GM12874 (cell line): ENCODE data around the gene LBR.

Experiments used
- TF ChIP-seq, protein P1 (sequence below): IDR thresholded peaks from 2 replicates; pipeline ENCODE4 v1.5.1; 2011; ENCODE audit warnings: low read depth, mild to moderate bottlenecking, control low read depth, low read length, moderate library complexity; ENCODE audit not compliant: insufficient read depth

LBR gene

DNA sequence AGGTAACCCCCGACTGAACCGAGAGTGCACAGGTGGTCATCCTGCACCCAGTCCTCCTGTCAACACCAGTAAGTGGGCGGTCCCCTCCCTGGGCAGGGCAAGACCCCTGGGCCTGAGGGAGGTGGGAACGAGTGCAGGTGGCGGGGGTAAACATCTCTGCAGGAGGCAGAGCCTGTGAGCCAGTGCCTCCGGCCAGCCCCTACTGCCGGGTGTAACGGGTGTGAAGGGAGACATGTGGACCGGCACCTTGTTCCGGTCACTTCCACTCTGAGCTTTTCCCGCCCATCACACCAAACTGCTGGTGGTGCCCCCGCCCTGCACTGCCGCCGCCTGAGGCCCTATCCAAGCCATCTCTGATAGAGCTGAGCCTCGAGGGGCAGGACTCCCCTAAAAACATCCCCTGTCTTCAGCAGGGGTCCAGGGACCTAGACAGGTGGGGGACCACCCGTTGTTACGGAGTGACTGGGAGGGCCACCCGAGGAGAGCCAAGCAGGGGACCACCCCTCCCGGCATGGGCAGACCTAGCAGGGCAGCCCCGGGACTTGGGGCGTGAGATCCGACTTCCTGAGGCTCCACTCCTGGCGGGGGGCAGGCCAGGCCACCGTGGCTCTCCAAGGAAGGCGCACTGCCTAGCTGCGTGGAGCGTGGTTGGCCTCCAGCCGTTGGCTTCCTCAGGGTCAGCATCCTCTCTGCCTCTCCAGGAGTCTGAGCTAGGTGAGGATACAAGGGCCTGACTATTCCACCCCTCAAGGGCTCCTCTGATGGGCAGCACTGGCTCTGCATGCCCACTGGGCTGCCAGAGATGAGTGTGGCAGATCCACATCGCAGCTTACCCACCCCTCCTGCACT, 43.8 kb upstream of the LBR start:
- TF ChIP-seq, protein P1, sequence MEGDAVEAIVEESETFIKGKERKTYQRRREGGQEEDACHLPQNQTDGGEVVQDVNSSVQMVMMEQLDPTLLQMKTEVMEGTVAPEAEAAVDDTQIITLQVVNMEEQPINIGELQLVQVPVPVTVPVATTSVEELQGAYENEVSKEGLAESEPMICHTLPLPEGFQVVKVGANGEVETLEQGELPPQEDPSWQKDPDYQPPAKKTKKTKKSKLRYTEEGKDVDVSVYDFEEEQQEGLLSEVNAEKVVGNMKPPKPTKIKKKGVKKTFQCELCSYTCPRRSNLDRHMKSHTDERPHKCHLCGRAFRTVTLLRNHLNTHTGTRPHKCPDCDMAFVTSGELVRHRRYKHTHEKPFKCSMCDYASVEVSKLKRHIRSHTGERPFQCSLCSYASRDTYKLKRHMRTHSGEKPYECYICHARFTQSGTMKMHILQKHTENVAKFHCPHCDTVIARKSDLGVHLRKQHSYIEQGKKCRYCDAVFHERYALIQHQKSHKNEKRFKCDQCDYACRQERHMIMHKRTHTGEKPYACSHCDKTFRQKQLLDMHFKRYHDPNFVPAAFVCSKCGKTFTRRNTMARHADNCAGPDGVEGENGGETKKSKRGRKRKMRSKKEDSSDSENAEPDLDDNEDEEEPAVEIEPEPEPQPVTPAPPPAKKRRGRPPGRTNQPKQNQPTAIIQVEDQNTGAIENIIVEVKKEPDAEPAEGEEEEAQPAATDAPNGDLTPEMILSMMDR = no peak

DNA sequence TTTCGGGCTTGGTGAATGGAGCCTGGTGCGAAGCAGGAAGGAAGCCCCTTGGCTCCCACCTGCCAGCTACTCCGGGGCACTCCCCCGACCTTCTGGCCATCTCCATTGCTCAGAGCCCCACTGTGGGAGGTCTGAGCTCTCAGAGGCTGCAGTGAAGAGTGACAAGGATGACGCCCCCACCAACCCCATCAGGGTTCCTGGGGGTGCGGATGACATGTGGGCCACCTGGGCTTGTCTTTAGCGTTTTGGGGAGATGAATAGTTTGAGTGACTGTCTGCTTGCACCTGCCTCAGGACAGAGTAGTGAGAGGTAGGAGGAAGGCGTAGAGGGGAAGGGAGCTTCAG, 43.2 kb upstream of the LBR start:
- TF ChIP-seq, protein P1 = no peak

DNA sequence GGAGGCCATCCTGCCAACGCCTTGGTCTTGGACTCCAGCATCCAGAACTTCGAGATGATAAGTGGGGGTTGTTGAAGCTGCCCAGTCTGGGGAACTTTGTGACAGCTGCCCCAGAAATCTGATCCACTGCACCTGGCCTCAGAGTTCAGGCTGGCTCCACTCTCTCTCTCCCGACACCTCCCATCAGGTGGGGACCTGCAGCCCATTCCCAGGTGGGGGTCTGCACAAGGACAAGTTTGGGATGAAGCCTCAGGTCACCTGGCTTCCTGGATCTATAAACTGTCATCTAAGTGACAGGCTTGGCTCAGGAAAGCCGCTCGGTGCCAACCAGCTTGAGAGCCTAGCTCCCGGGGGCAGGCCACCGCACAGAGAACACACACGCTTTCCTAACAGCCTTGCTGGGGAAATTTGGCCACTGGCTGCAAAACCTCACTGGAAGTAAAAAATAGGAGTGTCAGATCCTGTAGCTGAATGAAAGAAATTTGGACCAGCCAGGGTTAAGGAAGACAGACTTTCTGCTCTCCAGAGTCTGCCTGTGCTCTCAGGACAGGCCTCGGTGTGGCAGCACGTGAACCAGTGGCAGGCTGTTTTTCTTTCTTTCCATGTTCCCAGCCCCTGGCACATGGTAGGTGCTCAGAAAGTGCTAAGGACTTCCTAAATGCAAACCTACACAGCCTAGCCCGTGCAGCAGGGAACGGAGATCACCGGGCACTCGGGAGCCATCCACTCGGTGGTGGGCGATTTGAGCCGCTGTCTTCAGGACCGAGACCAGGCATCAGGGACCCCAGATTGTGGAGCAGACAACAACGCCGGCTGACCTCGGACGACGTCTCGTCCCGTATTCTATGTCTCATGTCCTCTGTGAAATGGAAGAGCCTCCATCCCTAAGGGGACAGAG, 42.6 kb upstream of the LBR start:
- TF ChIP-seq, protein P1 = no peak

DNA sequence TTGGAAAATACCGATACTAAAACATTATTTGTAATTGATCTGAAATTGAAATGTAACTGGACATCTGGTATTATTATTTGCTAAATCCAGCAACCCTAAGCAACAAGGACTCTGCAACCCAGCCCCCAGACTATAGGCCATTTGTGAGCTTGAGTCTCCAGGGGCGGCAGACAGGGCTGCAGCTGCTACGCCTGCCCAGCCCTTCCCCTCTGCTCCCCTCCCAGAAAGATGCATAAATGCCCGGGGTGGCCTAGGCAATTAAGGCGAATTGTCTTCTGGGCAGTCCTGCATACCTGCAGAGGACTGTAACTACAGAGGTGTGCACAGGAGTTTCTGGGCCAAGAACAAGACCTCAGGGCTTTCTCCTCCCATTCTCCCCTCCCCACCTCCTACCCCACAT, 41.2 kb upstream of the LBR start:
- TF ChIP-seq, protein P1 = no peak

DNA sequence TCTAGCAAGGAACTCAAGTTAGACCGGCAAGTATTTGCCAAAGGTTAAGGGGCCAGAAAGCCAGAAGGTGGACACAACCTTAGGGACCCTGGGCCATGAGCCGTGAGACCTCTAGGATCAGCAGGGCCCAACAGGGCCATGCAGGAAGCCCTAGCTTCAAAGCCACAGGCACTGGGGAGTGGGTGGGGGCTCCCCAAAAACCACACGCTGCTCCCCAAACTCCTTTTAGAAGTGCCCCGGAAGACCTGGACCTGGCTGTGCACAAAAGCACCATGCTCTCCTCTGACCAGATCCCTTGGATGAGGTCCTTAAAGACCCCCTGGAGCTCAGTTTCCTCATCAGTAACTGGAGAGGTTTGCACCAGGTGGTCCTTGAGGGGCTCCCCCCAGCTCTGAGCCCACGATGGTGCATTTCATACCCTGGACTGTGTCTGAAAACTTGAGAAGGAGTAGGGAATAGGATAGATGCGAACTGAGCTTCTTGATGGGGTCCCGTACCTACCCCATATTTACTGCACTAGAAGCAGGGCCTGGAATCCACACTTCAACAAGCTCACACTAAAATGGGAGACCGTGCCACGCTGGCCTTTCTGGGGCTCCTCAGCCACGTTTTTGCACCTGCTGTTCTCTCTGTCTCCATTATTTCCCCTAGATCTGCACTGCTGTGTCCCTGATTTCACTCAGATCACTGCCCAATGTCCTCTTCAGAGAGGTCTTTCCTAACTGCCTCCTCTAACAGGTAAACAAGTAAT, 40.6 kb upstream of the LBR start:
- TF ChIP-seq, protein P1 = no peak

DNA sequence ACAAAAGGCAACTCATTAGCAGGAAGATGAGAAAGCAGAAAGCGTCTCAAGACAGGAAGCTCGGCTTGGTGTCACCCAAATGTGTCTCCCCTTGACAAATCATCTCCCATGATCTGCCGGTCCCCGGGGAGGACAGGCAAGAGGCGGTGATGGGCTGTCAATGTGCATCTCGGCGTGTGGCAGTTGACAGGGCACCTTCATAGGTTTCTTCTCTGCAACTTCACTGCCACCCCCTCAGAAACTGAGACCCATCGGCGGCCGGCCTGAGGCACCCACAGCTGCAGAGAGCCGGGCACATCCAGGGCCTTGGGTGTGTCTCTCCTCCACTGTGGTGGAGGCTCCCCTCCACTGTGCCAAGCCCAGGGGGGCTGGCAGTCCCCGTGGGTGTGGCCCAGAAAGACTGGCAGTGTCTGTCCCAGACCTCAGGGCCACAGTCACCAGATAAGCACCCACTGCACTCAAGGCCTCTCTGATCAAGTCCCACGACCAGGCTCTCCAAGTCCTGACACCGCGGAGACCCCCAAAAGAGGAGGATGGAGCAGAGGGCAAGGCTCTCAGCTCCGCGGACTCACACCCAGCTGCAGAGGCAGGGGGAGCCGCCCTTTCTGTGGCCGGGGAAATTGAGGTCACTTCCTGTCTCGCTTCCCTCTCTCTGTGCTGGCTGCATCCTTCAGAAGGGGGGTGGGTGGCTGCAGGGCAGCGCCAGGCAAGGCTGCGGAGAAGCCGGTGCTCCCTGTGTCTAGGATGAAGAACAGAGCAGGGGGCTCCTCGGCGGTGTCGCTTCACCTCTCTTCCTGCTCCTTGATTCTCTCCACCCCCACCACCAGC, 39.6 kb upstream of the LBR start:
- TF ChIP-seq, protein P1 = no peak
